Ovary (tissue), 9 donors: ENCODE results near the gene GRIK4. TPM values are rescaled to one million over a fixed set of nuclear protein-coding genes. Genes with fewer than 3 reads are reported as not detected.

ENCODE experiments used
- DNase-seq, 5 donors: peaks; one replicate each; pipeline ENCODE4 v3.0.0-alpha.2; 2019 to 2020
- H3K27ac ChIP-seq, 2 donors: fragments of 200-600 bp; one replicate each; pipeline versions ENCODE4 v1.5.1 to v1.8.0; 2019 to 2022
- H3K27me3 ChIP-seq: fragments of 200-600 bp; one replicate; pipeline ENCODE4 v1.8.0; 2022
- H3K36me3 ChIP-seq: fragments of 200-600 bp; sonication (generic); one replicate; pipeline ENCODE4 v1.5.1; 2019
- H3K4me1 ChIP-seq: one replicate; pipeline ENCODE4 v1.8.1; 2013; ENCODE audit warnings: mild to moderate bottlenecking, moderate library complexity; ENCODE audit not compliant: insufficient read depth
- H3K4me3 ChIP-seq: fragments of 200-600 bp; sonication (generic); one replicate; pipeline ENCODE4 v1.5.1; 2017
- H3K9me3 ChIP-seq, 2 donors: fragments of 200-600 bp in 1 of 2; sonication (generic) in 1 of 2; one replicate each; pipeline versions ENCODE4 v1.5.1 to v1.8.1; 2013 to 2019; ENCODE audit warnings: mild to moderate bottlenecking in 1 of 2, moderate library complexity in 1 of 2
- EP300 ChIP-seq: sonication (generic); formaldehyde crosslinking; IDR thresholded peaks from one replicate; pipeline ENCODE4 v1.6.1; 2017; ENCODE audit warnings: antibody characterized with exemption
- POLR2A ChIP-seq: fragments of 450-650 bp; IDR thresholded peaks from one replicate; pipeline ENCODE4 v1.6.1; 2017; ENCODE audit warnings: antibody characterized with exemption, mild to moderate bottlenecking, moderate library complexity
- WGBS, 3 donors: extraction: QIAGEN DNeasy Blood & Tissue Kit in 1 of 3; methylation state at CpG; one replicate each; pipeline versions ENCODE4 v1.1.5 to v1.1.7; 2013 to 2017; 5-methylcytosine and 5-hydroxymethylcytosine counted together
- intact Hi-C, 4 donors: fragments of 100-400 bp; cut with DNase I; formaldehyde crosslinking; loops; one replicate each; pipeline versions ENCODE4 v1.11.0 to v1.15.1; 2022 to 2023
- polyA plus RNA-seq, 2 donors: library from polyadenylated mRNA; stranded (reverse); fragments of 200-250 nt in 1 of 2; fragments of 350-450 nt in 1 of 2; fragmentation: Illumina TruSeq in 1 of 2; extraction: RNeasy Lipid Tissue Mini Kit (QIAGEN cat#74804) in 1 of 2; gene quantifications; one replicate each; pipeline ENCODE4 v1.2.3, GENCODE V29; 2013 to 2014
- total RNA-seq, 7 donors: library from RNA; depleted of rRNA in 2 of 7; stranded (reverse); fragments of >200 nt in 2 of 7; fragmentation: NEBNext Ultra II Directional in 3 of 7; extraction: Animal tissue kit (Norgen Biotek cat#: 25700) in 3 of 7; gene quantifications; one replicate each; pipeline versions ENCODE4 v1.1.0 to v1.2.4, GENCODE V29; 2016 to 2023
- TF ChIP-seq, protein P1 (sequence below), 3 donors: fragments of 450-650 bp in 2 of 3; fragments of 200-600 bp in 1 of 3; IDR thresholded peaks; one replicate each; pipeline versions ENCODE4 v1.5.1 to v1.8.0; 2016 to 2022; ENCODE audit warnings: antibody characterized with exemption in 3 of 3, mild to moderate bottlenecking in 1 of 3
- donor health status: DM: no; HTN: no; CAD: no; lungs with moderate emphysema.
- donor health status: DM: no; HTN: no; CAD: no.
- donor health status: Bipolar disorder and iron deficiency.
- donor health status: DM: yes; HTN: yes; CAD: no.
- donor health status: DM: no; HTN: no; CAD: no.
- donor health status: DM: yes; HTN: yes; CAD: no.

The GRIK4 gene
- total and polyA plus RNA-seq, 9 donors = 1.3 to 13.4 (median 2.3) TPM

DNA sequence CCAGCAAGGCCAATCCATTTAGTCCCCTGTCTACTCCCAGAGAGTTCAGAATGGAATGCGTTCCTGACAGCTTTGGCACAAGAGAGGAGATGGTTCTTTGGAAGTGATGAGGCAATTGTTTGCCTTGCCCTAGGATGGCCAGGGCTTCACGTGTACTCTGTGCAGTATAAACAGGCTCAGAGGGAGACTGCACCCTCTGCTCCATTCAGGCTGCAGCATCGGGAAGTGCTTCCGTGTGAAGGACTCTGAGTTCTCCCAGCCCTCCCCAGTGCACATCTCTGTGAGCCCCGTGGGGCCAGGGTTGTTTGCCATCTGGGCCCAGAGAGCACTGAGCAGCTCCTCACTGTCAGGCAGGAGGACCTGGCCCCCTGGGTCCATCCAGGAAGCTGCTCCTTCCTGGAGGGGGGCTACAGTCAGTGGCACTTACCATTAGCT lies 297.1 kb downstream of the GRIK4 start:
- TF ChIP-seq, protein P1, sequence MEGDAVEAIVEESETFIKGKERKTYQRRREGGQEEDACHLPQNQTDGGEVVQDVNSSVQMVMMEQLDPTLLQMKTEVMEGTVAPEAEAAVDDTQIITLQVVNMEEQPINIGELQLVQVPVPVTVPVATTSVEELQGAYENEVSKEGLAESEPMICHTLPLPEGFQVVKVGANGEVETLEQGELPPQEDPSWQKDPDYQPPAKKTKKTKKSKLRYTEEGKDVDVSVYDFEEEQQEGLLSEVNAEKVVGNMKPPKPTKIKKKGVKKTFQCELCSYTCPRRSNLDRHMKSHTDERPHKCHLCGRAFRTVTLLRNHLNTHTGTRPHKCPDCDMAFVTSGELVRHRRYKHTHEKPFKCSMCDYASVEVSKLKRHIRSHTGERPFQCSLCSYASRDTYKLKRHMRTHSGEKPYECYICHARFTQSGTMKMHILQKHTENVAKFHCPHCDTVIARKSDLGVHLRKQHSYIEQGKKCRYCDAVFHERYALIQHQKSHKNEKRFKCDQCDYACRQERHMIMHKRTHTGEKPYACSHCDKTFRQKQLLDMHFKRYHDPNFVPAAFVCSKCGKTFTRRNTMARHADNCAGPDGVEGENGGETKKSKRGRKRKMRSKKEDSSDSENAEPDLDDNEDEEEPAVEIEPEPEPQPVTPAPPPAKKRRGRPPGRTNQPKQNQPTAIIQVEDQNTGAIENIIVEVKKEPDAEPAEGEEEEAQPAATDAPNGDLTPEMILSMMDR (IDR thresholded peaks at IDR 0.05) = no peak
- TF ChIP-seq POLR2A (no peak), EP300 (no peak)
- no peak for DNase-seq
- intact Hi-C loops = loop anchor here in 1 of 4 donors (10.0 kb wide), 1 partner anchor 294 kb away; the partner anchor contains the start of gene GRIK4
- Histone ChIP-seq H3K27ac (no peak overlapping the region), H3K9me3 (no peaks in the 10 kb centered on the region), H3K4me3 (no peak overlapping the region), H3K4me1 (peaks cover 2% of the 10 kb centered on the region), H3K36me3 (no peaks in the 10 kb centered on the region), H3K27me3 (no peaks in the 10 kb centered on the region)
- WGBS, 3 donors = 59 to 68% (median 64%) methylated on average over 5 of the region's 5 CpGs

DNA sequence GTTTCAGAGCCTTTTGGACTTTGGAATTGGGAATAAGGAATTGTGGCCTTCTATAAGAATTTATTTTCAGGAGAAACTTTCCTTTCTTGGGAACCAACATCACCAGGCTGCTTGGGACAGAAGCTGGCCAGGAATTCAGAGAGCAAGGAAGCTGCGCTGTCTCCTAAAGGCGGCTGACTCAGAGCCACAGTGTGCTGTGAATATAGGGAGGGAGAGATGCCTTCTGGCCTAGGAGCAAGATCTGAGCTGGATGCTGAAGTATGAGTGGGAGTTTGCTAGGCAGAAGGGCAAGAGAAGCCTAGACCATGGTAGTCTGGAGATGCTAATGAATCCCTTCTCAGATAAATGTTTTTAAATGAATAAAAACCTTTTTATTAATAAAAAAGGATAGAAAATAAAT lies 298.7 kb downstream of the GRIK4 start:
- no peaks in the 10 kb centered on the region for H3K9me3 ChIP-seq
- H3K27ac ChIP-seq = no peak overlapping the region
- TF ChIP-seq POLR2A (no peak), EP300 (no peak)
- TF ChIP-seq, protein P1 (IDR thresholded peaks at IDR 0.05) = no peak
- H3K27me3 ChIP-seq = no peaks in the 10 kb centered on the region
- DNase-seq = no peak
- intact Hi-C loops = loop anchor here in 1 of 4 donors (10.0 kb wide), 1 partner anchor 295 kb away; the partner anchor contains the start of gene GRIK4
- H3K4me3 ChIP-seq = no peak overlapping the region
- peaks cover 2% of the 10 kb centered on the region for H3K4me1 ChIP-seq
- WGBS, 3 donors = 25 to 66% (median 34%) methylated on average over 2 of the region's 2 CpGs
- H3K36me3 ChIP-seq = no peaks in the 10 kb centered on the region

DNA sequence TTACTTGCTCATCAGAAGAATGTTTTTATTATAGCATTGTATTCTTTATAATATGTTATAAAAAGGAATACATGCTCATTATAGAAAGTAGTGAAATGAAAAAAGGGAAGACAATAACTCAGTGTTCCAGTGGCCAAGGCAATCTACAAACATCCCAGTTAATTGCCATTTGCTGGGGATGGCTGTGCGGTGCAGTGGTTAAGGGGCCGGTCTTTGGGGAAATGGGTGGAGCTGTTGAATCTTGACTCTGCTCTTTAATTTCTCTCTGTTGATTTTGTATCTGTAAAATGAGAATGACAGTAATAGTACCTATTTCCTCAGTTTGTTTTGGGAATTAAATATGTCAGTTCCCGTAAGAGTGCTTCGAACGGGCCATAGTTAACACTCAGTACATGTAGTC lies 299.7 kb downstream of the GRIK4 start:
- 90 to 98% (median 97%) methylated on average over 5 of the region's 5 CpGs for WGBS, 3 donors
- no peak overlapping the region for H3K27ac ChIP-seq
- peaks cover 2% of the 10 kb centered on the region for H3K4me1 ChIP-seq
- H3K4me3 ChIP-seq = no peak overlapping the region
- intact Hi-C loops = loop anchor here in 1 of 4 donors (10.0 kb wide), 1 partner anchor 296 kb away; the partner anchor contains the start of gene GRIK4
- H3K9me3 ChIP-seq = no peaks in the 10 kb centered on the region
- TF ChIP-seq, protein P1 (IDR thresholded peaks at IDR 0.05) = no peak
- TF ChIP-seq POLR2A = no peak
- TF ChIP-seq EP300 = no peak
- no peak for DNase-seq
- no peaks in the 10 kb centered on the region for H3K36me3 ChIP-seq
- H3K27me3 ChIP-seq = no peaks in the 10 kb centered on the region

DNA sequence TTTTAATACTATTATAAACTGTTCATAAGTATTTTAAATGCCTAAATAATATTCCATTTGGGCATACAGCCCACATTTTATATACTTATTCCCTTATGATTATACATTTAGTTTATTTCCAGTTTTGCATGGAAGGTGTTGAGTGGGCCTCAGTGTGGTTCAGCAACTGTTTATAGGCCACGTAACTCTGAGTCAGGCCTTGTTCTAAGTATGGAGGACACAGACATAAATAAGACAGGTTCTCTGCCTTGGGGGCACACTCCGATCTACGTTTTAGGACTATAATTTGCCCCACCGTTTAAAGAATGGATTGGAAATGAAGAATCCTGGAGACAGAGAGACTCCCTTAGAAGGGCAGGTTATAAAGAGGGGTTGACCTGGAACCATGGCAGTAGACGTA lies 300.2 kb downstream of the GRIK4 start:
- TF ChIP-seq POLR2A (no peak), EP300 (no peak)
- TF ChIP-seq, protein P1 (IDR thresholded peaks at IDR 0.05) = no peak
- WGBS, 3 donors = 93 to 94% (median 94%) methylated on average over 5 of the region's 5 CpGs
- H3K4me1 ChIP-seq = peaks cover 2% of the 10 kb centered on the region

More for the DNA sequence above, 300.2 kb downstream of the GRIK4 start:
- H3K27me3 ChIP-seq = no peaks in the 10 kb centered on the region
- no peaks in the 10 kb centered on the region for H3K36me3 ChIP-seq
- no peaks in the 10 kb centered on the region for H3K9me3 ChIP-seq
- no peak for DNase-seq
- intact Hi-C loops = loop anchor here in 1 of 4 donors (10.0 kb wide), 1 partner anchor 297 kb away; the partner anchor contains the start of gene GRIK4
- no peak overlapping the region for H3K4me3 ChIP-seq
- no peak overlapping the region for H3K27ac ChIP-seq
